Measurements from ENCODE around the gene MATN4.

DNA sequence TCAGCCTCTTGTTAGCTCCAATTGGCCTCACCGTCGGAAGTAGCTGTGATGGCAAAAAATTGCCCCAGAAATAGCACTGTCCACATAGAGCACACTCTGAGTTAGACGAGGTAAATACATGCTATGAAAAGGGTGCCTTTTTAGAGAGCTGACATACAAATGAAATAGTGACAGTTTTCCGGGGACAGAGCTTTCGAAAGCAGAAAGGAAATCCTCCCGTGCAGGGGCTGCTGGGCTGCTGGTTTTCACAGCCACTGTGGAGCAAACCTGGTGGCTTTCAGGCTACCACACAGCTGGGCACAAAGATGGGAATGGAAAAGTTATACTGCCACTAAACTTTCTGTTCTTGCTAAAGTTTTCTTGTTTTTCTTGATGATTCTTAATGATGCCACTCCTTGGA lies 62.0 kb downstream of the MATN4 start:
- TF ChIP-seq RAD21 (conservative IDR thresholded peaks at IDR 0.05): no peak
- no peak for TF ChIP-seq EZH2 (IDR thresholded peaks at IDR 0.05; ENCODE audit: borderline replicate concordance, insufficient read depth, low read length, poor library complexity, severe bottlenecking)
- TF ChIP-seq, protein P1, sequence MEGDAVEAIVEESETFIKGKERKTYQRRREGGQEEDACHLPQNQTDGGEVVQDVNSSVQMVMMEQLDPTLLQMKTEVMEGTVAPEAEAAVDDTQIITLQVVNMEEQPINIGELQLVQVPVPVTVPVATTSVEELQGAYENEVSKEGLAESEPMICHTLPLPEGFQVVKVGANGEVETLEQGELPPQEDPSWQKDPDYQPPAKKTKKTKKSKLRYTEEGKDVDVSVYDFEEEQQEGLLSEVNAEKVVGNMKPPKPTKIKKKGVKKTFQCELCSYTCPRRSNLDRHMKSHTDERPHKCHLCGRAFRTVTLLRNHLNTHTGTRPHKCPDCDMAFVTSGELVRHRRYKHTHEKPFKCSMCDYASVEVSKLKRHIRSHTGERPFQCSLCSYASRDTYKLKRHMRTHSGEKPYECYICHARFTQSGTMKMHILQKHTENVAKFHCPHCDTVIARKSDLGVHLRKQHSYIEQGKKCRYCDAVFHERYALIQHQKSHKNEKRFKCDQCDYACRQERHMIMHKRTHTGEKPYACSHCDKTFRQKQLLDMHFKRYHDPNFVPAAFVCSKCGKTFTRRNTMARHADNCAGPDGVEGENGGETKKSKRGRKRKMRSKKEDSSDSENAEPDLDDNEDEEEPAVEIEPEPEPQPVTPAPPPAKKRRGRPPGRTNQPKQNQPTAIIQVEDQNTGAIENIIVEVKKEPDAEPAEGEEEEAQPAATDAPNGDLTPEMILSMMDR (IDR thresholded peaks at IDR 0.05; ENCODE audit: poor library complexity, severe bottlenecking): no peak
- TF ChIP-seq MXI1 (conservative IDR thresholded peaks at IDR 0.05; ENCODE audit: poor library complexity, severe bottlenecking): no peak
- TF ChIP-seq, protein P2, sequence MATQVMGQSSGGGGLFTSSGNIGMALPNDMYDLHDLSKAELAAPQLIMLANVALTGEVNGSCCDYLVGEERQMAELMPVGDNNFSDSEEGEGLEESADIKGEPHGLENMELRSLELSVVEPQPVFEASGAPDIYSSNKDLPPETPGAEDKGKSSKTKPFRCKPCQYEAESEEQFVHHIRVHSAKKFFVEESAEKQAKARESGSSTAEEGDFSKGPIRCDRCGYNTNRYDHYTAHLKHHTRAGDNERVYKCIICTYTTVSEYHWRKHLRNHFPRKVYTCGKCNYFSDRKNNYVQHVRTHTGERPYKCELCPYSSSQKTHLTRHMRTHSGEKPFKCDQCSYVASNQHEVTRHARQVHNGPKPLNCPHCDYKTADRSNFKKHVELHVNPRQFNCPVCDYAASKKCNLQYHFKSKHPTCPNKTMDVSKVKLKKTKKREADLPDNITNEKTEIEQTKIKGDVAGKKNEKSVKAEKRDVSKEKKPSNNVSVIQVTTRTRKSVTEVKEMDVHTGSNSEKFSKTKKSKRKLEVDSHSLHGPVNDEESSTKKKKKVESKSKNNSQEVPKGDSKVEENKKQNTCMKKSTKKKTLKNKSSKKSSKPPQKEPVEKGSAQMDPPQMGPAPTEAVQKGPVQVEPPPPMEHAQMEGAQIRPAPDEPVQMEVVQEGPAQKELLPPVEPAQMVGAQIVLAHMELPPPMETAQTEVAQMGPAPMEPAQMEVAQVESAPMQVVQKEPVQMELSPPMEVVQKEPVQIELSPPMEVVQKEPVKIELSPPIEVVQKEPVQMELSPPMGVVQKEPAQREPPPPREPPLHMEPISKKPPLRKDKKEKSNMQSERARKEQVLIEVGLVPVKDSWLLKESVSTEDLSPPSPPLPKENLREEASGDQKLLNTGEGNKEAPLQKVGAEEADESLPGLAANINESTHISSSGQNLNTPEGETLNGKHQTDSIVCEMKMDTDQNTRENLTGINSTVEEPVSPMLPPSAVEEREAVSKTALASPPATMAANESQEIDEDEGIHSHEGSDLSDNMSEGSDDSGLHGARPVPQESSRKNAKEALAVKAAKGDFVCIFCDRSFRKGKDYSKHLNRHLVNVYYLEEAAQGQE (IDR thresholded peaks at IDR 0.05; ENCODE audit: borderline replicate concordance): no peak
